ENCODE results near the gene KDM4E. TPM values are rescaled to one million over a fixed set of nuclear protein-coding genes. Genes with fewer than 3 reads are reported as not detected.
"Not testable (repeated sequence)": the region's sequence is repeated elsewhere in the genome, so short reads cannot be mapped to it uniquely, and the experiment has no call there.

Gene KDM4E
- total and polyA plus RNA-seq, 7 donors: not detected

GRCh38 chr11:95044010-95044409, 19.0 kb downstream of the KDM4E start:
- intact Hi-C loops (cut with DNase I): no loop called here

DNA sequence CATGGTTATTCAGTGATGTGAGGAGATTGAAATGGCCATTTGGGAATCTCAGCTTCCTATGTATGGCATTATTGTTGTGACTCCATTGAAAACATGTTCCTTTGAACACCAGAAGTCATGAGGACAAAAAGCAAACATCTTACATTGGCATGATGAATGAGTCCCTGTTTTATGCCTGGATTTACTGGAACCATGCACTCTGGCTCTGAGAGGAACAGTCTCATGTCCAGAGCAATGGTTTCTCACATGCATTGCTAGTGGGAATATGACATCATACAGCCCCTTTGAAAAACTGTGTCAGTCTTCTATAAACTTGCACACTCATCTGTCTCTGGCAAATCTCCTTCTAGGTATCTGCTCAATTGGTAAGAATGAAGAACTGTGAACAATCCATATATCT, 20.8 kb downstream of the KDM4E start:
- H3K27ac ChIP-seq: no peak overlapping the region
- intact Hi-C loops (cut with DNase I): no loop called here

More at GRCh38 chr11:95044010-95044409, 19.0 kb downstream of the KDM4E start:
- ATAC-seq (no peak), DNase-seq (no peak)
- no peaks in the 10 kb centered on the region for H3K9me3 ChIP-seq
- no peak overlapping the region for H3K27ac ChIP-seq
- no peaks in the 10 kb centered on the region for H3K4me1 ChIP-seq
- H3K36me3 ChIP-seq (ENCODE audit: insufficient read depth in 1 of 2, low read depth in 1 of 2): no peaks in the 10 kb centered on the region
- 57 to 71% (median 60%) methylated on average over 4 of the region's 4 CpGs for WGBS, 3 donors
- TF ChIP-seq, protein P1, sequence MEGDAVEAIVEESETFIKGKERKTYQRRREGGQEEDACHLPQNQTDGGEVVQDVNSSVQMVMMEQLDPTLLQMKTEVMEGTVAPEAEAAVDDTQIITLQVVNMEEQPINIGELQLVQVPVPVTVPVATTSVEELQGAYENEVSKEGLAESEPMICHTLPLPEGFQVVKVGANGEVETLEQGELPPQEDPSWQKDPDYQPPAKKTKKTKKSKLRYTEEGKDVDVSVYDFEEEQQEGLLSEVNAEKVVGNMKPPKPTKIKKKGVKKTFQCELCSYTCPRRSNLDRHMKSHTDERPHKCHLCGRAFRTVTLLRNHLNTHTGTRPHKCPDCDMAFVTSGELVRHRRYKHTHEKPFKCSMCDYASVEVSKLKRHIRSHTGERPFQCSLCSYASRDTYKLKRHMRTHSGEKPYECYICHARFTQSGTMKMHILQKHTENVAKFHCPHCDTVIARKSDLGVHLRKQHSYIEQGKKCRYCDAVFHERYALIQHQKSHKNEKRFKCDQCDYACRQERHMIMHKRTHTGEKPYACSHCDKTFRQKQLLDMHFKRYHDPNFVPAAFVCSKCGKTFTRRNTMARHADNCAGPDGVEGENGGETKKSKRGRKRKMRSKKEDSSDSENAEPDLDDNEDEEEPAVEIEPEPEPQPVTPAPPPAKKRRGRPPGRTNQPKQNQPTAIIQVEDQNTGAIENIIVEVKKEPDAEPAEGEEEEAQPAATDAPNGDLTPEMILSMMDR (IDR thresholded peaks at IDR 0.05): no peak
- H3K27me3 ChIP-seq (ENCODE audit: insufficient read depth in 3 of 3, low read length in 2 of 3): peaks cover 0 to 4% (median 0%) of the 10 kb centered on the region in 3 donors
- no peak overlapping the region for H3K4me3 ChIP-seq

DNA sequence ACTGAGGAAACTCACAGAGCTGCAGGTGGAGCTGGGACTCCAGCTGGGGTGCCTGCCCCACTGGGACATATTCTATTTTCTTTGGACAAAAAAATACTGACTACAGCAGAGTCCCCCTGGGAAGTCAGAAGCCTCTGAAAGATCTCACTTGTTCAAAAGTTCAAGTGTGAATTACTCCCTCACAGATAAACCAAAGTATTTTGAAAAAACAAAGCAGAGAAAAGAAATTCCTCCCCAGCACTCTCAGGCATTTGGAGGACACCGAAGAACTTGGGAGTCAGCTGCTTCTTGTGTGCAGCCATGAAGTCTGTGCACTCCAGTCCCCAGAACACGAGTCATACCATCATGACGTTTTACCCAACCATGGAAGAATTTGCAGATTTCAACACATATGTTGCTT, 24.1 kb downstream of the KDM4E start, which contains the start of gene KDM4F:
TSS of gene KDM4F (plus strand) at position 301 of the 400 bp plus-strand sequence.
- H3K36me3 ChIP-seq (ENCODE audit: insufficient read depth in 1 of 2, low read depth in 1 of 2); H3K4me3 ChIP-seq; H3K9me3 ChIP-seq; H3K27me3 ChIP-seq (ENCODE audit: insufficient read depth in 3 of 3, low read length in 2 of 3); H3K4me1 ChIP-seq; intact Hi-C loops (cut with DNase I); ATAC-seq; DNase-seq; H3K27ac ChIP-seq: not testable (repeated sequence)
- 63 to 73% (median 68%) methylated on average over 3 of the region's 3 CpGs for whole genome bisulfite sequencing, 3 donors

More for the DNA sequence above, 20.8 kb downstream of the KDM4E start:
- H3K4me3 ChIP-seq: no peak overlapping the region
- no peak for DNase-seq
- TF ChIP-seq, protein P1 (IDR thresholded peaks at IDR 0.05): no peak
- ATAC-seq: no peak
- H3K4me1 ChIP-seq: no peaks in the 10 kb centered on the region
- H3K36me3 ChIP-seq (ENCODE audit: insufficient read depth in 1 of 2, low read depth in 1 of 2): no peaks in the 10 kb centered on the region
- peaks cover 0 to 4% (median 0%) of the 10 kb centered on the region in 3 donors for H3K27me3 ChIP-seq (ENCODE audit: insufficient read depth in 3 of 3, low read length in 2 of 3)
- no peaks in the 10 kb centered on the region for H3K9me3 ChIP-seq

DNA sequence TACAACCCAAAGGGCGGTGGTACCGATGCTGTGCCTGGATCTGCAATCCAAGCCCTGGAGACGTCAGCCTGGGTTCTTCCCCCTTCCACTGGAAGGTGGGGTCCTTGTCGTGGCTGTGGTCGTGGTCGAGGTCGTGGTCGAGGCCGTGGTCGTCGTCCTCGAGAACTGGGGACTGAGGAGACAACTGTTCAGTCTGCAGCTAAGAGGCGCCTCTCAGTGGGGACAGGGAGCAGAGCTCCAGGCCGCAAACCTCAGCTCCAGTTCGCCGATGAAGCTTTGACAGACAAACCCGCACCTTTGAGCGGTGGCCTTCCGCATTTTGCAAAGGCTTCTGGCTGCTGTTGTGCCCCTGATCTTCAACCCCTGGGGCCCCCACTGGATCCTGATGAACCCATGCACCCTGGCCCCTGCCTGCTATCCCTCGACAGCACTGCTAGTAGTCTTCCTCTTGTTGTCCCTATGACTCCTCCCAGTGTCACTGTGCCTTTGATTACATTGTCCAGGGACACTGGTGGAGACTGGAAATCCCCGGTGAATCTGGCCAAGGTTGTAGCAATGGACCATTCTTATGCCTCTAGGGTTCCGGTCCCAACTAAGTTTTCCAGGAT, 25.6 kb downstream of the KDM4E start:
- no peak for DNase-seq
- TF ChIP-seq, protein P1 (IDR thresholded peaks at IDR 0.05): no peak
- Histone ChIP-seq H3K36me3 (ENCODE audit: insufficient read depth in 1 of 2, low read depth in 1 of 2) (no peaks in the 10 kb centered on the region), H3K27me3 (ENCODE audit: insufficient read depth in 3 of 3, low read length in 2 of 3) (no peaks in the 10 kb centered on the region), H3K9me3 (no peaks in the 10 kb centered on the region), H3K27ac (no peak overlapping the region), H3K4me3 (no peak overlapping the region), H3K4me1 (no peaks in the 10 kb centered on the region)
- intact Hi-C loops (cut with DNase I): no loop called here
- no peak for ATAC-seq
- WGBS, 3 donors: 91 to 93% (median 93%) methylated on average over 22 of the region's 22 CpGs

DNA sequence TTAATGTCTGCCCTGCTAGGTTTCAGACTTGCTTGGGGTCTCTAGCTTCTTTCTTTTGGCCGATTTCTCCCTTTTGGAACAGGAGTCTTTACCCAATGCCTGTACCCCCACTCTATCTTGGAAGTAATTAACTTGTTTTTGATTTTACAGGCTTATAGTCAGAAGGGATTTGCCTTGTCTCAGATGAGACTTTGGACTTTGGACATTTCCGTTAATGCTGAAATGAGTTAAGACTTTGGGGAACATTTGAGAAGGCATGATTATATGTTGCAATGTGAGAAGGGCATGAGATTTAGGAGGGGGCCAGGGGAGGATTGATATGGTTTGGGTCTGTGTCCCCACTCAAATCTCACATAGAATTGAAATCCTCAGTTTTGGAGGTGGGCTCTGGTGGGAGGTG, 29.3 kb downstream of the KDM4E start:
- TF ChIP-seq, protein P1 (IDR thresholded peaks at IDR 0.05): no peak
- Histone ChIP-seq H3K4me3 (no peak overlapping the region), H3K9me3 (no peaks in the 10 kb centered on the region), H3K27me3 (ENCODE audit: insufficient read depth in 3 of 3, low read length in 2 of 3) (no peaks in the 10 kb centered on the region), H3K27ac (no peak overlapping the region), H3K36me3 (ENCODE audit: insufficient read depth in 1 of 2, low read depth in 1 of 2) (no peaks in the 10 kb centered on the region), H3K4me1 (no peaks in the 10 kb centered on the region)
- no peak for ATAC-seq
- intact Hi-C loops (cut with DNase I): no loop called here
- DNase-seq: no peak
- WGBS, 3 donors: 57 to 69% (median 65%) methylated on average over 2 of the region's 2 CpGs

Data from psoas muscle (tissue), 8 donors.